Measurements from ENCODE around the gene NISCH. TPM values are rescaled to one million over a fixed set of nuclear protein-coding genes. Genes with fewer than 3 reads are reported as not detected.

The NISCH gene
- total RNA-seq, 1 donor from 2014 or later = 140 TPM

GRCh38 chr3:52435246-52436101 is 19.9 kb upstream of the NISCH start:
- no peak for DNase-seq (ENCODE audit: low spot score)

- no peak for DNase-seq (ENCODE audit: low spot score)
Measured at GRCh38 chr3:52436500-52437149, 18.8 kb upstream of the NISCH start.

GRCh38 chr3:52437326-52438103 is 17.9 kb upstream of the NISCH start:
- no peak for DNase-seq (ENCODE audit: low spot score)

- no peak for DNase-seq (ENCODE audit: low spot score)
Measured at GRCh38 chr3:52438104-52438376, 17.4 kb upstream of the NISCH start.

- no peak for DNase-seq (ENCODE audit: low spot score)
Measured at GRCh38 chr3:52438579-52439425, 16.6 kb upstream of the NISCH start.

- no peak for DNase-seq (ENCODE audit: low spot score)
Measured at GRCh38 chr3:52439426-52440248, 15.8 kb upstream of the NISCH start.

GRCh38 chr3:52440249-52440551 is 15.2 kb upstream of the NISCH start:
- DNase-seq (ENCODE audit: low spot score) = no peak

- DNase-seq (ENCODE audit: low spot score) = no peak
Measured at GRCh38 chr3:52440671-52441070, 14.7 kb upstream of the NISCH start.

GRCh38 chr3:52441091-52441771 is 14.2 kb upstream of the NISCH start:
- no peak for DNase-seq (ENCODE audit: low spot score)

- no peak for DNase-seq (ENCODE audit: low spot score)
Measured at GRCh38 chr3:52441772-52442332, 13.6 kb upstream of the NISCH start.

GRCh38 chr3:52442409-52443267 is 12.8 kb upstream of the NISCH start:
- no peak for DNase-seq (ENCODE audit: low spot score)

- DNase-seq (ENCODE audit: low spot score) = no peak
Measured at GRCh38 chr3:52443268-52443610, 12.2 kb upstream of the NISCH start.

- no peak for DNase-seq (ENCODE audit: low spot score)
Measured at GRCh38 chr3:52443791-52444687, 11.4 kb upstream of the NISCH start.

- peak; percentile 77 for DNase-seq (ENCODE audit: low spot score)
Measured at GRCh38 chr3:52444860-52445793, 10.3 kb upstream of the NISCH start, which contains the start of gene SEMA3G. Gene SEMA3G, minus strand, starts transcription at chr3:52445103. Its CDS starts 76 bp downstream, at chr3:52445027.

GRCh38 chr3:52446042-52446441 is 9.4 kb upstream of the NISCH start:
- no peak for DNase-seq (ENCODE audit: low spot score)

GRCh38 chr3:52446631-52447511 is 8.5 kb upstream of the NISCH start:
- DNase-seq (ENCODE audit: low spot score) = no peak
